HG02973 (cell line): Measurements from ENCODE around the gene PGLYRP4.

Source experiments
- ATAC-seq: cut with Tn5 transposase; IDR thresholded peaks from one replicate; pipeline ENCODE4 v1.9.1; 2021; ENCODE audit warnings: moderate library complexity; ENCODE audit not compliant: unreplicated experiment

Gene PGLYRP4

DNA sequence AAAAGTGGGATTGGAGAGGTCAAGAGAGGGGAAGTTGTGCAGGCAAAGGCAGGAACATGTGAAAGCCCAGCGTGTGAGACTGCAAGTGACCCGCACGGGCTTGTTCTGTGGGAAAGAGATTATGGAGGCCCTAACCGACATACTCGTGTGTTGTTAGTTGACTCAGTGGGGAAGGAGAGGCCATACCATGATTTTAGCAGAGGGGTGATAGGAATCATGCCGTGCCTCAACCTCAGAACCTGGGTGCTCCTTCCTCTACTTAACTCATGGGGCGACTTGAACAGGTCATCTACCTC lies 55.2 kb downstream of the PGLYRP4 start:
- no peak for ATAC-seq

DNA sequence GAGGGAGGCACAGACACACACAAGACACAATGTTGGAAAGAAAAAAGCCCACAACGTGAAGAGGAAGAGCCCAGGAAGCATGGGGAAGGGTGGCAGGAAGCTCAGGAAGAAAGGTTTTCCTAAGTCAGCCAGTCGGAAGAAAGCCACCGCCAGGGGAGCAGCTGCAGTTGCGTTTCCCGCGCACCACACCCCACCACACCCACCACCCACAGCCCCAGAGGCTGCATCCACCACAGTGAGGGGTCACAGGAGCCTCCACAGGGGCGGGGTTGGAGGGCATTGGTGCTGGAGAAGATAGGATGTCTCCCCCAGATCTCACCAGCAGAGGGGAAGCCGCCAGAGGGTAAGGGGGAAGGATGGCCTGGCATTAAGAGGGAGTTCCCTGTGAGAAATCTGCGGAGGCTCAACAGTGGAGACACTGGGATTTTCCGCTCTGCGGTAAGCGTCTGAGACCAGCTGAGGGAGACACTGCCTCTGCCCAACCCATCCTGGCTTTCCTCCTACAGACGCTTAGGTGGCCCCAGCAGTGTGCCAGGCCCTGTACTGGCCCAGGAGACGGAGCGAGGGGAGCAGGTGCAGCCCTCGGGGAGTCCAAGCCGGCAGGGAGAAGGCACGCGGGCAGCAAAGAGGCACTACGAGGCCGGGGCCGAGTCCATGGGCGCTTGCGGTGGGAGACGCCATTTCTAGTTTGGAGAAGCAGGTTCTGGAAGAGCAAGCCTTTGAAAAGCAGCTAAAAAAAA lies 55.7 kb downstream of the PGLYRP4 start:
- no peak for ATAC-seq

DNA sequence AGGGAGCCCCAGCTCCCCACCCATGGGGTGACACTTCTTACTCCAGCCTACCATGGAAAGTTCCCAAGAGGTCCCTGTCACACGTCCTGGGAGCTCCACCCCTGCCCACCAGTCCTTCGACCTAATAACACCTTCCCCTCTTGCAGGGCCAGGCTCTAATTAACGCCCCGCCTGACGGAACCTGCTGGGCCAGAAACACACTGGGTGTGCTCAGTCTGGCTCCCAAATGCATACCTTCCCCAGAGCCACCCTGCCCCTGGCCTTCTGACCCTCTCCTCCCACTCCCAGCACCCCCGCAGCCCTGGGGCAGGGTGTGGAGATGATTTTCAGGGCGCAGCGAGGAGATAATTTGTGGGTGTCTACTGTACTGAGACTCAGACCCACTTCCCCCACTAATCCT lies 56.5 kb downstream of the PGLYRP4 start:
- no peak for ATAC-seq

GRCh38 chr1:153291514-153291913 lies 57.1 kb downstream of the PGLYRP4 start:
- no peak for ATAC-seq

GRCh38 chr1:153288634-153289275 lies 59.9 kb downstream of the PGLYRP4 start:
- no peak for ATAC-seq
